ENCODE data around the gene SEPTIN11. TPM values are rescaled to one million over a fixed set of nuclear protein-coding genes. Genes with fewer than 3 reads are reported as not detected.

SEPTIN11 gene
- total and polyA plus RNA-seq, 2 donors from 2014 or later: 38.0 to 118 TPM

GRCh38 chr4:76989391-76990061 lies 40.0 kb downstream of the SEPTIN11 start:
- no peak for FAIRE-seq
- no peak for DNase-seq
- Histone ChIP-seq H3K9ac (ENCODE audit: low read length in 3 of 3) (no peak overlapping the region), H3K36me3 (ENCODE audit: control insufficient read depth in 2 of 3, insufficient read depth in 3 of 3, low read length in 3 of 3) (no peaks in the 10 kb centered on the region), H3K9me3 (ENCODE audit: control insufficient read depth in 2 of 3, insufficient read depth in 1 of 3, low read length in 3 of 3) (no peaks in the 10 kb centered on the region), H3K4me3 (ENCODE audit: low read length in 3 of 3) (no peak overlapping the region), H3K27ac (ENCODE audit: low read depth in 2 of 2, low read length in 2 of 2) (no peak overlapping the region), H3K4me1 (ENCODE audit: control insufficient read depth in 2 of 3, insufficient read depth in 2 of 3, low read depth in 1 of 3, low read length in 3 of 3) (peaks cover 13 to 20% (median 17%) of the 10 kb centered on the region in 3 donors), H3K27me3 (ENCODE audit: control insufficient read depth, insufficient read depth, low read length) (no peaks in the 10 kb centered on the region)
- intact Hi-C loops (cut with DNase I): no loop called here
- TF ChIP-seq, protein P1, sequence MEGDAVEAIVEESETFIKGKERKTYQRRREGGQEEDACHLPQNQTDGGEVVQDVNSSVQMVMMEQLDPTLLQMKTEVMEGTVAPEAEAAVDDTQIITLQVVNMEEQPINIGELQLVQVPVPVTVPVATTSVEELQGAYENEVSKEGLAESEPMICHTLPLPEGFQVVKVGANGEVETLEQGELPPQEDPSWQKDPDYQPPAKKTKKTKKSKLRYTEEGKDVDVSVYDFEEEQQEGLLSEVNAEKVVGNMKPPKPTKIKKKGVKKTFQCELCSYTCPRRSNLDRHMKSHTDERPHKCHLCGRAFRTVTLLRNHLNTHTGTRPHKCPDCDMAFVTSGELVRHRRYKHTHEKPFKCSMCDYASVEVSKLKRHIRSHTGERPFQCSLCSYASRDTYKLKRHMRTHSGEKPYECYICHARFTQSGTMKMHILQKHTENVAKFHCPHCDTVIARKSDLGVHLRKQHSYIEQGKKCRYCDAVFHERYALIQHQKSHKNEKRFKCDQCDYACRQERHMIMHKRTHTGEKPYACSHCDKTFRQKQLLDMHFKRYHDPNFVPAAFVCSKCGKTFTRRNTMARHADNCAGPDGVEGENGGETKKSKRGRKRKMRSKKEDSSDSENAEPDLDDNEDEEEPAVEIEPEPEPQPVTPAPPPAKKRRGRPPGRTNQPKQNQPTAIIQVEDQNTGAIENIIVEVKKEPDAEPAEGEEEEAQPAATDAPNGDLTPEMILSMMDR (IDR thresholded peaks at IDR 0.05; ENCODE audit: borderline replicate concordance, extremely low read depth, insufficient read depth): no peak

DNA sequence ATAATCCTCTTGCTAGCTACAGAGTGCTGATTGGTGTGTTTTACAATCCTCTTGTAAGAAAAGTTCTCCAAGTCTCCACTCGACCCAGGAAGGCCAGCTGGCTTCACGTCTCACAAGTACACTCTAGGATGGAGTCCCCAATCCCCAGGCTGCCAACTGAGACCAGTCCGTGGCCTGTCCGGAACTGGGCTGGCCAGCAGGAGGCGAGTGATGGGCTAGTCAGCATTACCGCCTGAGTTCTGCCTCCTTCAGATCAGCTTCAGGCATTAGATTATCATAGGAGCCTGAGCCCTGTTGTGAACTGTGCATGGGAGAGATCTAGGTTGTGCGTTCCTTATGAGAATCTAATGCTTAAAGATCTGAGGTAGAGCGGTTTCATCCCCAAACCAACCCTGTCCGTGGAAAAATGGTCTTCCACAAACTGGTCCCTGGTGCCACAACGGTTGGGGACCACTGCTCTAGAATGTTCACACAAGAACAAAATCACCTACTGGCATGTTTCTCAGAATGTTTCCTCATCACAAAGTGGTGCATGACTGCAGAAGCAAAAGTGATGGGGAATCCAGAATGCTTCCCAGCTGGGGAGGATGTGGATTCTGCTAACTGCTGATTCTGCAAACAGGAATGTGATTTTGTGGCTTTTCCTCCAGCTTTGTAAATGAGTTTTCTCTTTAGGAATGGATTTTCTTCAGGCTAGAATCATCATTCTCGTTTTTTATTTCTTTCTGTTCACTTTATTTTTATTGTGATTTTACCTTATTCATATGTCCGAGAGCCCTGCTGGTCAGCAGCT lies 40.9 kb downstream of the SEPTIN11 start:
- Histone ChIP-seq H3K36me3 (ENCODE audit: control insufficient read depth in 2 of 3, insufficient read depth in 3 of 3, low read length in 3 of 3) (no peaks in the 10 kb centered on the region), H3K9ac (ENCODE audit: low read length in 3 of 3) (no peak overlapping the region), H3K4me3 (ENCODE audit: low read length in 3 of 3) (no peak overlapping the region), H3K4me1 (ENCODE audit: control insufficient read depth in 2 of 3, insufficient read depth in 2 of 3, low read depth in 1 of 3, low read length in 3 of 3) (peaks cover 7 to 11% (median 8%) of the 10 kb centered on the region in 3 donors), H3K27me3 (ENCODE audit: control insufficient read depth, insufficient read depth, low read length) (no peaks in the 10 kb centered on the region), H3K27ac (ENCODE audit: low read depth in 2 of 2, low read length in 2 of 2) (no peak overlapping the region), H3K9me3 (ENCODE audit: control insufficient read depth in 2 of 3, insufficient read depth in 1 of 3, low read length in 3 of 3) (no peaks in the 10 kb centered on the region)
- no peak for FAIRE-seq
- intact Hi-C loops (cut with DNase I): no loop called here
- no peak for DNase-seq
- TF ChIP-seq, protein P1 (IDR thresholded peaks at IDR 0.05; ENCODE audit: borderline replicate concordance, extremely low read depth, insufficient read depth): no peak

DNA sequence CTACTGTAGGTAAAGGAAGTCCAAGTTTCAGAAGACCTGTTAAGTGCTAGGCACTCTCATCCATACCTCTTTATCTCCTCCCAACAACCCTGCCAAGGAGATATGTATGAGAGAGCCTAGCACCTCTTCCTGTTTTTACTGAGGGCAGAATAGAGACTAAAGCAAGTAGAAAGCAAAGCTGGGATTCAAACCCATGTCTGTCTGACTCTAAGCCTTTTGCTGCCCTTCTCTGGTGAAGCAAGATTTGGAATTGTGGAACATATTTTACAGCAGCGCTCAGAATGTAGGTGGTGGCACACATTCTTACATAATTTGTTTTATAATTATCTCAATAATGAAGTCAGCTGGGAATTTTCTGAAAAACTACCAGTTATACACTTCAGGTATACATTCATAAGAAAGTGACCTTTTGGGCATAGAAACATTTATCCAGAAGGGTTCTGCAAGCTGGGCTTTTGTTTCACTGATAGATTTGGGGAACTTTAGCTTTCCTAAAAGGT lies 41.7 kb downstream of the SEPTIN11 start:
- DNase-seq (no peak), FAIRE-seq (no peak)
- Histone ChIP-seq H3K9ac (ENCODE audit: low read length in 3 of 3) (no peak overlapping the region), H3K9me3 (ENCODE audit: control insufficient read depth in 2 of 3, insufficient read depth in 1 of 3, low read length in 3 of 3) (no peaks in the 10 kb centered on the region), H3K36me3 (ENCODE audit: control insufficient read depth in 2 of 3, insufficient read depth in 3 of 3, low read length in 3 of 3) (no peaks in the 10 kb centered on the region), H3K4me1 (ENCODE audit: control insufficient read depth in 2 of 3, insufficient read depth in 2 of 3, low read depth in 1 of 3, low read length in 3 of 3) (peaks cover 4% of the 10 kb centered on the region in 3 donors), H3K27ac (ENCODE audit: low read depth in 2 of 2, low read length in 2 of 2) (no peak overlapping the region), H3K4me3 (ENCODE audit: low read length in 3 of 3) (no peak overlapping the region), H3K27me3 (ENCODE audit: control insufficient read depth, insufficient read depth, low read length) (no peaks in the 10 kb centered on the region)
- intact Hi-C loops (cut with DNase I): no loop called here
- TF ChIP-seq, protein P1 (IDR thresholded peaks at IDR 0.05; ENCODE audit: borderline replicate concordance, extremely low read depth, insufficient read depth): no peak
